Activated CD4-positive, alpha-beta memory T cell treated with anti-CD3 and anti-CD28 coated beads, Interleukin-2, amount 10 ng/mL, durations not matched to agents 7 days and 5 days (primary cell): ENCODE data around the gene COG5. TPM values are rescaled to one million over a fixed set of nuclear protein-coding genes. Genes with fewer than 3 reads are reported as not detected.

Experiments
- CTCF ChIA-PET: fragments of 350-600 bp; sonication (Branson Sonifier 250); formaldehyde crosslinking; loops from one replicate; lab custom pipeline; 2021; ENCODE audit warnings: antibody characterized with exemption, inconsistent platforms; lab: Charles Lee
- POLR2A ChIA-PET: fragments of 350-600 bp; sonication (Branson Sonifier 250); formaldehyde crosslinking; loops from one replicate; lab custom pipeline; 2021; ENCODE audit warnings: antibody characterized with exemption; lab: Charles Lee
- DNase-seq: peaks from one replicate; pipeline ENCODE4 v3.0.0-alpha.2; 2020
- H3K27ac Mint-ChIP-seq: one replicate; pipeline ENCODE4 v1.8.0; 2021; ENCODE audit warnings: mild to moderate bottlenecking, mixed read lengths
- H3K27me3 Mint-ChIP-seq: one replicate; pipeline ENCODE4 v1.8.0; 2021; ENCODE audit warnings: mixed read lengths
- H3K36me3 Mint-ChIP-seq: one replicate; pipeline ENCODE4 v1.8.0; 2021; ENCODE audit warnings: low read depth, mixed read lengths
- H3K4me1 Mint-ChIP-seq: one replicate; pipeline ENCODE4 v1.8.0; 2021; ENCODE audit warnings: mixed read lengths
- H3K4me3 Mint-ChIP-seq: one replicate; pipeline ENCODE4 v1.8.0; 2021; ENCODE audit warnings: mild to moderate bottlenecking, mixed read lengths
- H3K9me3 Mint-ChIP-seq: one replicate; pipeline ENCODE4 v1.8.0; 2021; ENCODE audit warnings: mixed read lengths
- total RNA-seq, 2 experiments: library from RNA; stranded (reverse); gene quantifications; one replicate each; pipeline ENCODE4 v1.2.3, GENCODE V29; 2021

Gene COG5
- total RNA-seq, 2 experiments from 2014 or later, result 40.1 to 45.3 TPM

DNA sequence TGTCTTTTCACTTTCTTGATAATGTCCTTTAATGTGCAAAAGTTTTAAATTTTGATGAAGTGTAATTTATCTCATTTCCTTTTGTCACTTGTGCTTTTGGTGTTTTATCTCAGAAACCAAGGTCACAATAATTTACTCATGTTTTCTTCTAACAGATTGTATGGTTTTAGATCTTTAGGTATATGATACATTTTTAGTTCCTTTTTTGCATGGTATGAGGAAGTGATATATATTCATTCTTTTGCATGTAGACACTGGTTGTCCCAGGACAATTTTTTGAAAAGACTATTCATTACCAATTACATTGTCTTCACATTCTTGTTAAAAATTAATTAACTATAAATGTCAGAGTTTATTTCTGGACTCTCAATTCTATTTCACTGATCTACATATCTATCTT lies 133.7 kb downstream of the COG5 start:
- no peaks in the 10 kb centered on the region for H3K4me1 Mint-ChIP-seq
- CTCF ChIA-PET, result no interaction called here
- POLR2A ChIA-PET, result no interaction called here
- no peak overlapping the region for H3K27ac Mint-ChIP-seq
- no peaks in the 10 kb centered on the region for H3K27me3 Mint-ChIP-seq
- no peak overlapping the region for H3K4me3 Mint-ChIP-seq
- H3K36me3 Mint-ChIP-seq, result peaks cover 11% of the 10 kb centered on the region
- H3K9me3 Mint-ChIP-seq, result no peaks in the 10 kb centered on the region
- no peak for DNase-seq

GRCh38 chr7:107428642-107429041 lies 135.1 kb downstream of the COG5 start:
- peaks cover 7% of the 10 kb centered on the region for H3K36me3 Mint-ChIP-seq
- no peak overlapping the region for H3K27ac Mint-ChIP-seq
- ChIA-PET POLR2A (no interaction called here), CTCF (interaction anchor here (0.6 to 1.2 kb wide), 2 partner anchors 34 to 118 kb away, joined by 3 to 4 read pairs; no protein-coding TSS in a partner anchor)
- no peaks in the 10 kb centered on the region for H3K4me1 Mint-ChIP-seq
- H3K4me3 Mint-ChIP-seq, result no peak overlapping the region
- no peaks in the 10 kb centered on the region for H3K27me3 Mint-ChIP-seq
- no peaks in the 10 kb centered on the region for H3K9me3 Mint-ChIP-seq
- DNase-seq, result no peak

DNA sequence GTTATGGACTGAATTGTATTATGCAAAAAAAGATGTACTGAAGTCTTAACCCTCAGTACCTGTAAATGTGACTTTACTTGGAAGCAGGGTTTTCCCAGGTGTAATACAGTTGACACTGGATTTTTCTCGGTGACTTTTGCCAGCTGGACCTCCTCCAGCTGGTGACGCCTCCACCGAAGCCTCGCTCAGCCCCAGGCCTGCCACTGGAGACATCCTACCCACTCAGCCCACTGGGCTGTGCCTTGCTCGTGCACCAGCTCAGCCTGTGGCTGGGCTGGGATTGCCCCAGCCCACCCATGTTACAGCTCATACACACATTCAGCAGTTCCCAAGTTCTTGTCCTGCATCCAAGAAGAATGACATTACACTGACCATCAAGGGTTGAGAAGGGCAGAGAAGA lies 136.3 kb downstream of the COG5 start:
- POLR2A ChIA-PET, result no interaction called here
- no peak overlapping the region for H3K4me3 Mint-ChIP-seq

DNA sequence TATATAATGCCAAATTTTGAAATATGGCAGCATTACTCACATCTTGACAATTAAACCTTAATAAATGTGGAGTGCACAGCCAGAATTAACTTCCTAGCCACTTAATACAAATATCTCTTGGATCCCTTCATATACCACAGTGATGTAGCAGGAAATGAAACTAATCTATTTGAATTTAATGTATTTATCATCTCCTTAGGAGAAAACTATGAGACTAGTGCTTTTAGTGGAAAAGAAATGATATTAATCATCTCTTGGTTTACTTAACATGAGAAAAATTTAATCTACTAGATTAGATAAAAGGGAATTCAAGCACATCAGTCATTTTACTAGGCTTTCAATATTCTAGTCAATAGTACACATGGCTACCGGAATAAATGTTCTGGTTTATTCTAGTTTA lies 149.5 kb downstream of the COG5 start:
- POLR2A ChIA-PET, result no interaction called here
- Mint-ChIP-seq H3K36me3 (peaks cover 12% of the 10 kb centered on the region), H3K27me3 (no peaks in the 10 kb centered on the region), H3K4me3 (no peak overlapping the region), H3K27ac (no peak overlapping the region), H3K9me3 (no peaks in the 10 kb centered on the region), H3K4me1 (no peaks in the 10 kb centered on the region)
- CTCF ChIA-PET, result no interaction called here
- no peak for DNase-seq

More for the DNA sequence above, 136.3 kb downstream of the COG5 start:
- Mint-ChIP-seq H3K9me3 (no peaks in the 10 kb centered on the region), H3K4me1 (no peaks in the 10 kb centered on the region), H3K36me3 (peaks cover 7% of the 10 kb centered on the region), H3K27ac (no peak overlapping the region), H3K27me3 (no peaks in the 10 kb centered on the region)
- CTCF ChIA-PET, result no interaction called here
- no peak for DNase-seq

GRCh38 chr7:107408349-107408748 lies 155.4 kb downstream of the COG5 start:
- Mint-ChIP-seq H3K4me3 (no peak overlapping the region), H3K9me3 (no peaks in the 10 kb centered on the region), H3K4me1 (no peaks in the 10 kb centered on the region), H3K27ac (no peak overlapping the region), H3K27me3 (no peaks in the 10 kb centered on the region), H3K36me3 (peaks cover 12% of the 10 kb centered on the region)
- POLR2A ChIA-PET, result no interaction called here
- DNase-seq, result no peak
- CTCF ChIA-PET, result no interaction called here

DNA sequence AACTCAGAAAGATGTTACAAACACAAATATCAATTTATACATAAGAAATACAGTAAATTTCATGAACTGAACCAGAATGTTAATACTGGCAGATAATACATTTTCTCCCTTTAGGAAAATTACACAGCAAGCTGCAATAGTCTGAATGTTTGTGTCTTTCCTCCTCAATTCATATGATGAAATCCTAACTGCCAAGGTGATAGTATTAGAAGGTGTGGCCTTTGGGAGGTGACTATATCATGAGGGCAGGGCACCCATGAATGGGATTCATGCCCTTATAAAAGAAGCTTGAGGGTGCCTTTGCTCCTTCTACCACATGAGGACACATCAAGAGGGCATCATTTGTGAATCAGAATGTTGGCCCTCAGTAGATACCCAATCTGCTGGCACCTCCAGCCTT lies 158.2 kb downstream of the COG5 start:
- CTCF ChIA-PET, result interaction anchor here (0.6 kb wide), 1 partner anchor 64 kb away, joined by 3 read pairs; no protein-coding TSS in a partner anchor
- POLR2A ChIA-PET, result no interaction called here
- H3K27me3 Mint-ChIP-seq, result no peaks in the 10 kb centered on the region

DNA sequence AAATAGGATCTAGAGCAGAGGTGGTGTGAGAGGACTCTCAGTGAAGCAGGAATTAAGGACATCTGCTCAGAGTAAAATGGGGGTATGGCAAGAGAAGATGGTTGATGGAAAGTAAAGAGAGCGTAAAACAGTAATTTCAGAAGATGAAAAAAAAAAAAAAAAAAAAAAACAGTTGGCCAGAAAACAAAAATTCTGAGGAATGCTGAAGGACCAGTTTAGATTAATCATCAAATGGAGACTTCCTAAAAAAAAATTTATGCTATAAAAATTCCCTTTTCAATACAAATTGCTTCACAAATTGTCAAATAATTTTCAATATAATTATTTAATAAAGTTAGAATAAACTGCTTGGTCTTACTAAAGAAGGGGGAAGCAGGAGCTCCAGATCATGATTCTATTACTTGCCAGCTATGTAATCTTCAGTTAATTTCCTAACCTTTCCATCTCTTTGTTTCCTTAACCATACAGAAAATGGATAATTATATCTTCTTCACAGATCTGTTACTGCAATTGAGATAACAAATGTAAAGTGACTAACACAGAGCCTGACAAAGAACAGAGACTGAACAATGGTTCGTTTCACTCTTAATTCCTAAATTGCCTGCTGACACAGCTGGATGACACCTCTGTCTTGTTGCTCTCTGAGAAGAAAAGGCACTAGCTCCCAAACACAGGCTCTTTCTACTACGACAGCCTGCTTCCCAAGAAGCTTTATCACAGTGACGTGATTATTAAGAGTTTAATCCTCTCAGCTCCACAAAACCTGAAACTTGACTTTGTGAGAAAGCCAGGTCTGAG lies 158.8 kb downstream of the COG5 start:
- CTCF ChIA-PET, result interaction anchor here (0.6 to 1.0 kb wide), 4 partner anchors 13 to 1975 kb away, joined by 3 to 7 read pairs (median 4); no protein-coding TSS in a partner anchor
- no peak for DNase-seq
- H3K4me1 Mint-ChIP-seq, result no peaks in the 10 kb centered on the region
- no peak overlapping the region for H3K4me3 Mint-ChIP-seq
- H3K9me3 Mint-ChIP-seq, result no peaks in the 10 kb centered on the region
- POLR2A ChIA-PET, result no interaction called here
- no peaks in the 10 kb centered on the region for H3K27me3 Mint-ChIP-seq
- no peak overlapping the region for H3K27ac Mint-ChIP-seq
- H3K36me3 Mint-ChIP-seq, result peaks cover 6% of the 10 kb centered on the region

More for the DNA sequence above, 158.2 kb downstream of the COG5 start:
- no peaks in the 10 kb centered on the region for H3K9me3 Mint-ChIP-seq
- H3K27ac Mint-ChIP-seq, result no peak overlapping the region
- H3K4me3 Mint-ChIP-seq, result no peak overlapping the region
- DNase-seq, result no peak
- H3K4me1 Mint-ChIP-seq, result no peaks in the 10 kb centered on the region
- H3K36me3 Mint-ChIP-seq, result peaks cover 8% of the 10 kb centered on the region

GRCh38 chr7:107398161-107398560 lies 165.6 kb downstream of the COG5 start:
- Mint-ChIP-seq H3K9me3 (no peaks in the 10 kb centered on the region), H3K4me1 (no peaks in the 10 kb centered on the region), H3K27ac (no peak overlapping the region), H3K27me3 (no peaks in the 10 kb centered on the region), H3K36me3 (peaks cover 3% of the 10 kb centered on the region), H3K4me3 (no peak overlapping the region)
- no peak for DNase-seq
- ChIA-PET POLR2A (no interaction called here), CTCF (no interaction called here)

- ChIA-PET CTCF (interaction anchor here (0.6 to 1.5 kb wide), 3 partner anchors 13 to 455 kb away, joined by 3 read pairs; no protein-coding TSS in a partner anchor), POLR2A (no interaction called here)
- H3K9me3 Mint-ChIP-seq, result no peaks in the 10 kb centered on the region
- H3K4me1 Mint-ChIP-seq, result no peaks in the 10 kb centered on the region
- H3K4me3 Mint-ChIP-seq, result no peak overlapping the region
- DNase-seq, result no peak
- H3K27ac Mint-ChIP-seq, result no peak overlapping the region
- peaks cover 3% of the 10 kb centered on the region for H3K36me3 Mint-ChIP-seq
- no peaks in the 10 kb centered on the region for H3K27me3 Mint-ChIP-seq
These were observed 166.7 kb downstream of the COG5 start for GRCh38 chr7:107396990-107397389.

GRCh38 chr7:107396081-107396480 lies 167.6 kb downstream of the COG5 start:
- Mint-ChIP-seq H3K27me3 (no peaks in the 10 kb centered on the region), H3K4me3 (no peak overlapping the region), H3K36me3 (peaks cover 3% of the 10 kb centered on the region), H3K9me3 (no peaks in the 10 kb centered on the region), H3K4me1 (no peaks in the 10 kb centered on the region), H3K27ac (no peak overlapping the region)
- CTCF ChIA-PET, result interaction anchor here (0.8 to 1.5 kb wide), 2 partner anchors 12 to 454 kb away, joined by 3 read pairs; no protein-coding TSS in a partner anchor
- POLR2A ChIA-PET, result no interaction called here
- DNase-seq, result no peak

DNA sequence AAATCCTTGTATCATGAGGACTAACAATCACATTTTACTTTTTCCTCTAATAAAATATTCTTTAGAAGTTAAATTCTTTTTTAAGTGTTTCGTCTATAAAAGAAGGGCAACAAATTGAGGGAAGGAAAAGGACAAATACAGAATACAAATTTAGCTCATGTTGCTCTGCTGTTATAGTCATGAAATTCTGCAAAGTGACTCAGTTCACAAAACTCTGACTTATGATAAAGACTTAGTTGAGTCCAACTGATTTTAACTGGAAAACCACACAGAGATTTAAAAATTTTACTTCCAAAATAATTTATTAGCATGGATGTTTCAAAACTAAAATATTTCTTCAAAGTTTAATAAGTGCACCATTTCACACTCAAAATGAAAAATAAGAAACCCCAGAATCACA lies 168.9 kb downstream of the COG5 start:
- no peak for DNase-seq
- Mint-ChIP-seq H3K9me3 (no peaks in the 10 kb centered on the region), H3K27me3 (no peaks in the 10 kb centered on the region), H3K27ac (no peak overlapping the region), H3K36me3 (peaks cover 3% of the 10 kb centered on the region), H3K4me3 (no peak overlapping the region), H3K4me1 (no peaks in the 10 kb centered on the region)
- ChIA-PET CTCF (no interaction called here), POLR2A (no interaction called here)

DNA sequence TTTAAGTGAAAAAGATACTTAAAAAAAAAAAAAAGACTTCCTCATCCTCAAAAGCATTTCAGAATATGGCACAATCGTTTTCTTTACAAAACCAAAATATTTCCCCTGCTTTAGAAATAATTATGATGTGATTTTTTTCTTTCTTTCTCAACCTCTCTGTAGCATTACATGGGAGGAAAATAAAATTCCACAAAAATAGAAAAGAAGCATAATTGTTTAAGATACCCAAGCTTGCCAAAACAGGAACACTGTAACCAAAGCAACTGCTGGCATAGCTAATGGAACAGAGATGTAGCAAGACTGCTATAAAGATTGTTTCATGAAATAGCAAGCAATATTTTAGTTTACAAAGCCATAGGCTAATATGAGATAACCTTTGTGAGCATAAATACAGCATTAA lies 169.4 kb downstream of the COG5 start:
- Mint-ChIP-seq H3K4me1 (no peaks in the 10 kb centered on the region), H3K27me3 (no peaks in the 10 kb centered on the region), H3K36me3 (peaks cover 3% of the 10 kb centered on the region), H3K4me3 (no peak overlapping the region), H3K27ac (no peak overlapping the region), H3K9me3 (no peaks in the 10 kb centered on the region)
- ChIA-PET POLR2A (no interaction called here), CTCF (no interaction called here)
- DNase-seq, result no peak

DNA sequence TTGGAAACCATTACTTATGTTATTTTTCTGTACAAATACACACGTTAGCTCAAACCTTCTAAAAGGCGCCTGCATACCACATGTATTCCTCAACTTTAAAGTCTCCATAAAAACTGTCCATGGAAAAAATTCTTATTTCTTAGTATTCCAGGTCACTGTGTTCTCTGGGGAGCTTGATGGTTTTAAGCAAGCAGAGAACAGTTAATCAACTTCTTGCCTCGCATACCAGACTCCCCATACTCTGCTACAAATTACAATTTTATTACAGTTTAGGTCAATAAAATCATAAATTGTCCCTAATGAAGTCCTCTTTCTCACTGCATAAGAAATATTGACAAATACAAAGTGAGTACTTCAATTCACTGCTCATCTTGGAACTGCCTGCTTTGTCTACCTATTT lies 170.9 kb downstream of the COG5 start:
- ChIA-PET CTCF (interaction anchor here (1.0 kb wide), 1 partner anchor 12 kb away, joined by 4 read pairs; no protein-coding TSS in a partner anchor), POLR2A (no interaction called here)
- H3K4me1 Mint-ChIP-seq, result no peaks in the 10 kb centered on the region
- no peak overlapping the region for H3K27ac Mint-ChIP-seq
- peaks cover 3% of the 10 kb centered on the region for H3K36me3 Mint-ChIP-seq
- H3K9me3 Mint-ChIP-seq, result no peaks in the 10 kb centered on the region
- no peak overlapping the region for H3K4me3 Mint-ChIP-seq
- no peak for DNase-seq
- H3K27me3 Mint-ChIP-seq, result no peaks in the 10 kb centered on the region

DNA sequence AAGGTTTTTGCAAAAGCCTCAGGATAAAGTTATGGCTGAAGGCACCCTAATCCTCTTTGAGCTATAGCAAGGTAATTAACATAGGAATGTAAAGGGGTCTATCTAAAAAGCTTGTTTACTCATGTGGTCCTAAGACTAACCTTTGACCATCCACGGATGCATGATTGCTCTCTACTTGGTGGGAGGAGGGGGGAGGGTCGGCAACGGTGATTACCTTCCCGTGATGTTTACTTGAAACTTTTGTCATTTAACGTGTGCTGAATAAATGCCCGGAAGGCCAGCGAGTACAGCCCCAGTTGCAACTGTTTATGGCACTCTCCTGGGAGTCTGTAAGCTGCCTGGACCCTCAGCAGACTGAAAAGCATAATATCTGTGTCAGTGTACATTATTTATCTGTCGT lies 172.8 kb downstream of the COG5 start:
- H3K4me1 Mint-ChIP-seq, result no peaks in the 10 kb centered on the region
- ChIA-PET CTCF (no interaction called here), POLR2A (no interaction called here)
- no peak for DNase-seq
- H3K36me3 Mint-ChIP-seq, result peaks cover 3% of the 10 kb centered on the region
- H3K9me3 Mint-ChIP-seq, result no peaks in the 10 kb centered on the region
- no peak overlapping the region for H3K27ac Mint-ChIP-seq
- no peak overlapping the region for H3K4me3 Mint-ChIP-seq
- no peaks in the 10 kb centered on the region for H3K27me3 Mint-ChIP-seq
